Immature natural killer cell (primary cell): ENCODE measurements around the gene PAQR5. TPM values are rescaled to one million over a fixed set of nuclear protein-coding genes. Genes with fewer than 3 reads are reported as not detected.
A peak's percentile ranks its signal among the peaks of the same experiment; 100 is the strongest.

ENCODE experiments used
- DNase-seq, 3 donors: peaks; one replicate each; pipeline ENCODE4 v3.0.0; 2022; ENCODE audit warnings: mixed read lengths in 1 of 3
- H3K27ac Mint-ChIP-seq, 6 donors: one replicate each; pipeline ENCODE4 v1.8.0; 2020; ENCODE audit warnings: mixed read lengths in 6 of 6, mild to moderate bottlenecking in 5 of 6, inconsistent platforms in 4 of 6, moderate library complexity in 3 of 6
- H3K27me3 Mint-ChIP-seq, 3 donors: one replicate each; pipeline ENCODE4 v1.8.0; 2020 to 2021; ENCODE audit warnings: low read depth in 3 of 3, mild to moderate bottlenecking in 3 of 3, mixed read lengths in 3 of 3, moderate library complexity in 3 of 3, inconsistent platforms in 1 of 3
- H3K36me3 Mint-ChIP-seq, 3 donors: one replicate each; pipeline ENCODE4 v1.8.0; 2020; ENCODE audit warnings: mixed read lengths in 3 of 3, inconsistent platforms in 2 of 3, mild to moderate bottlenecking in 2 of 3
- H3K4me1 Mint-ChIP-seq, 2 donors: one replicate each; pipeline ENCODE4 v1.8.0; 2020; ENCODE audit warnings: inconsistent platforms in 2 of 2, mild to moderate bottlenecking in 2 of 2, mixed read lengths in 2 of 2, moderate library complexity in 1 of 2
- H3K4me3 Mint-ChIP-seq, 5 donors: one replicate each; pipeline ENCODE4 v1.8.0; 2020; ENCODE audit warnings: mild to moderate bottlenecking in 5 of 5, mixed read lengths in 5 of 5, inconsistent platforms in 3 of 5, moderate library complexity in 3 of 5
- H3K9me3 Mint-ChIP-seq, 6 donors: one replicate each; pipeline ENCODE4 v1.8.0; 2020; ENCODE audit warnings: mild to moderate bottlenecking in 6 of 6, mixed read lengths in 6 of 6, inconsistent platforms in 4 of 6, moderate library complexity in 3 of 6
- polyA plus RNA-seq, 3 donors: library from polyadenylated mRNA; unstranded; fragments of 300-500 nt; fragmentation: Illumina TruSeq; gene quantifications; one replicate each; pipeline ENCODE4 v1.2.3, GENCODE V29; 2021

Gene PAQR5
- polyA plus RNA-seq, result not detected

GRCh38 chr15:69298697-69299441 lies at the start of gene PAQR5:
TSS of gene PAQR5 (plus strand) at chr15:69298912. CDS start at chr15:69360081, 61,169 bp downstream.
- Mint-ChIP-seq H3K9me3 (no peaks in the 10 kb centered on the region), H3K27ac (no peak within 1 kb of the TSS), H3K4me1 (peaks cover 5 to 15% of the 10 kb centered on the region in 2 donors), H3K36me3 (peaks cover 0 to 4% (median 0%) of the 10 kb centered on the region in 3 donors), H3K27me3 (peaks cover 8 to 14% (median 8%) of the 10 kb centered on the region in 3 donors), H3K4me3 (peak within 1 kb of the TSS; percentile 56 to 76 (median 67))
- DNase-seq, result peak; percentile 12 to 37 (median 28)

DNA sequence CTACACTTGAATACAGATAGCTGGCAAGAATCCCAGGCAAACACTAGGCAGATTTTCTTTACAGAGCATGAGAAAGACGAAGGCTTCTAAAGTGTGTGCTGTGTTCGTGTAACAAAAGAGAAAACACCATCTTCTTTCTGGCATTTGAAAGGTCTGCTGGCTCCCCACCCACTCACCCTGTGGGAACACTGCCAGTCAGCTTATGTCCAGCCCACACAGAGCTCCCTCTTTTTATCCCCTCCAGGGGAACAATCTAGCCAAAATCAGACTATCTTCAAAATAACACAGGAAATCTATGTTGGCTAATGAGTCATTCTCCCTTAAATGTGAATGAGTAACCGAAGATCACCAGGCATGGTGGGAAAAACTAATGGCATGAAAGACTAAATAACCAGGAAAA lies 45.6 kb upstream of the PAQR5 start:
- DNase-seq, result no peak
- Mint-ChIP-seq H3K36me3 (no peaks in the 10 kb centered on the region), H3K27me3 (peaks cover 0 to 2% (median 0%) of the 10 kb centered on the region in 3 donors), H3K9me3 (no peaks in the 10 kb centered on the region), H3K4me3 (no peak overlapping the region), H3K27ac (no peak overlapping the region), H3K4me1 (no peaks in the 10 kb centered on the region)

- Mint-ChIP-seq H3K4me3 (no peak overlapping the region), H3K36me3 (peaks cover 0 to 4% (median 0%) of the 10 kb centered on the region in 3 donors), H3K9me3 (no peaks in the 10 kb centered on the region), H3K27me3 (no peaks in the 10 kb centered on the region), H3K4me1 (no peaks in the 10 kb centered on the region), H3K27ac (no peak overlapping the region)
- DNase-seq, result no peak
Measured at GRCh38 chr15:69265347-69265955, 33.3 kb upstream of the PAQR5 start.

DNA sequence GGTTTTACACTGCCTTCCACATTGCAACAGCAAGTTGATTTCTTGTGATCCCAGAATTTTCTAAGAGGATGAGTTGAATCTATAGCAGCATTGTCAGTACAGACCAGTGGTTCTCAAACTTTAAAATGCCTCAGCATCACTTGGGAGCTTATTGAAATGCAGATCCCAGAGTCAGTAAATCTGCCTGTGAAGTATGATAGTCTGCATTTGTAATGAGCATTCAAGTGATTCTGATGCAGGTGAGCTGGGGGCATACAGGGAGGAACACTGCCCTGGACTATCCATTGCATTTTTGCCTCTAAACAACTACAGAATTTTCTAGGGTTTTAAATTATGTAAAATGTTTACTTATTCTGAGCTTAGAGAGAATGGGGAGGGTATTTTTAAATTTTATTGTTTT lies 27.5 kb upstream of the PAQR5 start:
- H3K4me3 Mint-ChIP-seq, result no peak overlapping the region
- no peaks in the 10 kb centered on the region for H3K9me3 Mint-ChIP-seq
- no peaks in the 10 kb centered on the region for H3K36me3 Mint-ChIP-seq
- DNase-seq, result no peak
- H3K27me3 Mint-ChIP-seq, result peaks cover 0 to 3% (median 0%) of the 10 kb centered on the region in 3 donors
- H3K27ac Mint-ChIP-seq, result no peak overlapping the region
- H3K4me1 Mint-ChIP-seq, result no peaks in the 10 kb centered on the region

DNA sequence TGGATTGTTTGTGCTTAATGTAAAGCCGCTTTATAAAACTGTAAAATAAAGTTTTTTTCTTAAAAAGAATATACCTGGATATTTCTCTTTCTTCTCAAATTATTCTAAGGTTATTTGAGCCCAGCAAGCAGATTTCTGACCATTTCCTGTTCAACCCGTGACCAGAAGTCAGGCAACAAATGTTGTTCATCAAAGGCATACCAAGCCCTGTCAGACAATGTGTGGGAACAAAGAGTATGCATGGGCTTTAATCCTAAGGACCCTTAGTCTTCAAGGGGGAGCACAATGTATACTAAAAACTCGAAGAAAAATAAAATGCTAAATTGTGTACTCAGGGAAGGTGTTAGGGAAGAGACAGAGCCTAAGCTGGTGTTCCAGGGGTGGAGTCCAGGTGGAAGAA lies 26.6 kb upstream of the PAQR5 start:
- peaks cover 0 to 3% (median 0%) of the 10 kb centered on the region in 3 donors for H3K27me3 Mint-ChIP-seq
- H3K4me3 Mint-ChIP-seq, result no peak overlapping the region
- H3K27ac Mint-ChIP-seq, result no peak overlapping the region
- H3K9me3 Mint-ChIP-seq, result no peaks in the 10 kb centered on the region
- no peak for DNase-seq
- no peaks in the 10 kb centered on the region for H3K4me1 Mint-ChIP-seq
- no peaks in the 10 kb centered on the region for H3K36me3 Mint-ChIP-seq

GRCh38 chr15:69272891-69273290 lies 25.8 kb upstream of the PAQR5 start:
- H3K9me3 Mint-ChIP-seq, result no peaks in the 10 kb centered on the region
- no peak overlapping the region for H3K27ac Mint-ChIP-seq
- no peaks in the 10 kb centered on the region for H3K36me3 Mint-ChIP-seq
- DNase-seq, result no peak
- peaks cover 0 to 6% (median 0%) of the 10 kb centered on the region in 3 donors for H3K27me3 Mint-ChIP-seq
- H3K4me3 Mint-ChIP-seq, result no peak overlapping the region
- H3K4me1 Mint-ChIP-seq, result no peaks in the 10 kb centered on the region

GRCh38 chr15:69275074-69275670 lies 23.5 kb upstream of the PAQR5 start:
- no peaks in the 10 kb centered on the region for H3K4me1 Mint-ChIP-seq
- DNase-seq, result no peak
- no peaks in the 10 kb centered on the region for H3K36me3 Mint-ChIP-seq
- H3K27ac Mint-ChIP-seq, result no peak overlapping the region
- H3K4me3 Mint-ChIP-seq, result no peak overlapping the region
- peaks cover 0 to 6% (median 1%) of the 10 kb centered on the region in 3 donors for H3K27me3 Mint-ChIP-seq
- H3K9me3 Mint-ChIP-seq, result no peaks in the 10 kb centered on the region

- Mint-ChIP-seq H3K9me3 (no peaks in the 10 kb centered on the region), H3K4me3 (no peak overlapping the region), H3K27me3 (peaks cover 0 to 6% (median 1%) of the 10 kb centered on the region in 3 donors), H3K4me1 (no peaks in the 10 kb centered on the region), H3K27ac (no peak overlapping the region), H3K36me3 (no peaks in the 10 kb centered on the region)
- DNase-seq, result no peak
Measured at GRCh38 chr15:69275933-69276560, 22.7 kb upstream of the PAQR5 start.

DNA sequence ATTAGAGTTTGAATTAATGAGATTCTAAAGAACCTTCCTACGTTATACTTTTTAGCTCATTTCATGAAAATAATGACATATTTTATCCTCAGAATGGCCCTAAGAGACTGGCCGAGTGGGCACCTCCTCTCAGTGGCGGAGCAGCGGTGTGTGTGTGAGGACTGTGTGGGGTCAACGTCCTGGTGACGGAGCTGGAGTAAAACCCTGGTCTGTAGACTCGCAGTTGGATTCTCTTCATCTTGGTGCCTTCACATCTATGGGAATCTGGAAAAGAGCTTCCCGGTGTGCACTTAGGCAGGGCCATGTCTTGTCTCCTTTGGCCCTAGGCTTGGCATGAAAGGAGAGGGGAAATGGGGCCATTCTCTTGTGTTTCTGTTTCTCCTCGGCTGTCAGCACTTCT lies 21.4 kb upstream of the PAQR5 start:
- H3K36me3 Mint-ChIP-seq, result no peaks in the 10 kb centered on the region
- H3K27ac Mint-ChIP-seq, result no peak overlapping the region
- no peaks in the 10 kb centered on the region for H3K4me1 Mint-ChIP-seq
- no peak overlapping the region for H3K4me3 Mint-ChIP-seq
- peaks cover 0 to 6% (median 1%) of the 10 kb centered on the region in 3 donors for H3K27me3 Mint-ChIP-seq
- no peak for DNase-seq
- H3K9me3 Mint-ChIP-seq, result no peaks in the 10 kb centered on the region

GRCh38 chr15:69279636-69280035 lies 19.1 kb upstream of the PAQR5 start:
- DNase-seq, result no peak
- H3K4me1 Mint-ChIP-seq, result no peaks in the 10 kb centered on the region
- H3K36me3 Mint-ChIP-seq, result no peaks in the 10 kb centered on the region
- H3K9me3 Mint-ChIP-seq, result no peaks in the 10 kb centered on the region
- H3K4me3 Mint-ChIP-seq, result no peak overlapping the region
- H3K27me3 Mint-ChIP-seq, result peaks cover 0 to 3% (median 1%) of the 10 kb centered on the region in 3 donors
- no peak overlapping the region for H3K27ac Mint-ChIP-seq

- Mint-ChIP-seq H3K4me3 (no peak overlapping the region), H3K4me1 (no peaks in the 10 kb centered on the region), H3K27ac (no peak overlapping the region), H3K36me3 (no peaks in the 10 kb centered on the region), H3K27me3 (peaks cover 0 to 3% (median 3%) of the 10 kb centered on the region in 3 donors), H3K9me3 (no peaks in the 10 kb centered on the region)
- no peak for DNase-seq
Measured at GRCh38 chr15:69280783-69281182, 17.9 kb upstream of the PAQR5 start.

DNA sequence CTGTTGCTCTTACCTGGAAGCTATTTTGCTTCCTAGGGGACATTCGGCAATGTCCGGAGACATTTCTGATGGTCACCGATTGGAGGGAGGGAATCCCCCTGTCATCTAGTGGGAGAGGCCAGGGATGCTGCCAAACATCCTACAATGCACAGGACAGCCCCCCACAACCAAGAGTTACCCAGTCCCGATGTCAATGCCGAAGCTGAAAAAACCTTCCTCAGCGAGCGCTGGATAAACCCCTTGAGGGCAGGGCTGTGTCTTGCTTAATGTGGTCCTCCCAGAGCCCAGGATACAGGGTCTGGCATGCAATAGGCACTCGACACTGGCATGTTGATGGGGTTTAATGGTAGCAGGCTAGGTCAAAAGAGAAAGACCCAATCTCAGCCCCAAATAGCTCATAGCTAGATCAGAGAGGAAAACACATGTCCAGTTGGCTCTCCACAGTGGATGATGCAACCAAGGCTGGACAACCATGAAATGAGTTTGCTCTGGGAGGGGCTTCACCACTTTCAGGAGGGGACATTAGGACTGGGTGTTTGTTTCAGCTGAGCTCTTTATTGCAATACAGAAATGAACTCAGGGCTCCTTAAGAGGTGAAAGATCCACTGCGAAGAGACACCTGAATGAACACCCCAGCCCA lies 16.5 kb upstream of the PAQR5 start:
- DNase-seq, result no peak
- H3K4me3 Mint-ChIP-seq, result no peak overlapping the region
- no peaks in the 10 kb centered on the region for H3K9me3 Mint-ChIP-seq
- peaks cover 2 to 3% (median 3%) of the 10 kb centered on the region in 3 donors for H3K27me3 Mint-ChIP-seq
- no peaks in the 10 kb centered on the region for H3K36me3 Mint-ChIP-seq
- no peak overlapping the region for H3K27ac Mint-ChIP-seq
- H3K4me1 Mint-ChIP-seq, result no peaks in the 10 kb centered on the region

DNA sequence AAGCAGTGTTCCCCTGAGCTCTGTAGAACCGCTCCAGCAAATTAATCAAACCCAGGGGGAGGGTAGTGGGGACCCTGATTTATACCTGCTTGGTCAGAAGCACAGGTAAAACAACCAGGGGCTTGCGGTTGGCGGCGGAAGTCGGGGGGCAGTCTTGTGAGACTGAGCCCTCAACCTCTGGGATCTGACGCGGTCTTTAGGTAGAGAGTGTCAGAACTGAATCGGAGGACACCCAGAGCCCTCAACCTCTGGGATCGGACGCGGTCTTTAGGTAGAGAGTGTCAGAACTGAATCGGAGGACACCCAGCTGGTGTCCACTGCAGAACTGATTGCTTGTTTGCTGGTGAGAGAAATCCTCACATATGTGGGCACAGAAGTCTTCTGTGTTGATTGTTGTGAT lies 12.9 kb upstream of the PAQR5 start:
- no peaks in the 10 kb centered on the region for H3K9me3 Mint-ChIP-seq
- H3K4me3 Mint-ChIP-seq, result no peak overlapping the region
- peaks cover 0 to 3% (median 2%) of the 10 kb centered on the region in 3 donors for H3K27me3 Mint-ChIP-seq
- H3K27ac Mint-ChIP-seq, result no peak overlapping the region
- no peaks in the 10 kb centered on the region for H3K4me1 Mint-ChIP-seq
- no peaks in the 10 kb centered on the region for H3K36me3 Mint-ChIP-seq
- no peak for DNase-seq
